Coronary artery (tissue), 2 donors: ENCODE results near the gene CHPF.

Experiments
- DNase-seq: peaks from one replicate; pipeline ENCODE4 v3.0.0-alpha.2; 2017; ENCODE audit warnings: low spot score
- H3K27ac ChIP-seq, 2 donors: fragments of 200-600 bp; sonication (generic); one replicate each; pipeline ENCODE4 v1.5.1; 2016 to 2019
- H3K4me3 ChIP-seq: fragments of 200-600 bp; sonication (generic); 2 replicates; pipeline ENCODE4 v1.5.1; 2016; ENCODE audit warnings: mild to moderate bottlenecking, moderate library complexity
- CTCF ChIP-seq: fragments of 200-600 bp; sonication (generic); IDR thresholded peaks from one replicate; pipeline ENCODE4 v1.5.1; 2019; ENCODE audit warnings: antibody characterized with exemption

The CHPF gene

GRCh38 chr2:219522111-219523030 lies 21.2 kb downstream of the CHPF start:
- DNase-seq = no peak
- Histone ChIP-seq H3K4me3 (peak overlapping the region; percentile 67), H3K27ac (peak overlapping the region; percentile 32 to 44)
- TF ChIP-seq CTCF = no peak

DNA sequence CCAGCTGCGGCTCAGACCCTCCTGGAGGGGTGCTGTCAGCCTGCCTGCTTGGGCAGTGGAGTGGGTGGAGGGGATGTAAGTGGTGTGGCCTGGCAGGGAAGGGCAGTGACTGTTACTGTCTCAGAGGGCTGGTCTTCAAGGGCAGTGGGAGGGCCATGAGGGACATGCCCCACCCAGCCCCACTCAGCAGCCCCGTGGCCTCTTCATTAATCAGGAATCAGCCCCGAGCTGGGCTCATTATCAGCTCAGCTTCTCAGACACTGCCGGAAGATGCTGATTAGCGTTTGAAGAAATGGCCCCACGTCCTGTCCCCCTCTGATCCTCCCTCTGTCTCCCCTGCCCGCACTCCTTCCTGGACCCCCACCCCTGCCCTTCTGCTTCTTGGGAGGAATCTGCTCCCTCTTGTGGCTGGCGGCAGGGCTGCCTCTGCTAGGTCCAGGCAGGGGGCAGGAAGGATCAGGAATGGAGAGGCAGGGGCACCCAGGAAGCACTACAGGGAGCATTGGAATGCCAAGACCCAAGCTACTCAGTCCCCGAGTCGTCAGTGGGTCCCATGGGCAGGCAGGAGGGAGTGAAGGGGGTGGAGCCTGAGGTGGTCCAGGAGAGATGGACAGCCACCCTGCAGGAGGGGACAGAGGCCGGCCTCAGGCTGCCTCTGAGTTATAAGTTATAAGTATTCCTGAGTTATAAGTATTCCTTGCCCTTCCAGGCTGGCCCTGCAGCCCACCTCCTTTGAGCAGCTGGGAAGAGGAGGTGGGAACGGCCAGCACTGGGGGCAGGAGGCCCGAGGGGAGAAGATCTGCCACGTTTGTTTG lies 22.3 kb downstream of the CHPF start:
- DNase-seq = no peak
- peak; percentile 63 for TF ChIP-seq CTCF
- peak overlapping the region; percentile 32 to 44 for H3K27ac ChIP-seq

DNA sequence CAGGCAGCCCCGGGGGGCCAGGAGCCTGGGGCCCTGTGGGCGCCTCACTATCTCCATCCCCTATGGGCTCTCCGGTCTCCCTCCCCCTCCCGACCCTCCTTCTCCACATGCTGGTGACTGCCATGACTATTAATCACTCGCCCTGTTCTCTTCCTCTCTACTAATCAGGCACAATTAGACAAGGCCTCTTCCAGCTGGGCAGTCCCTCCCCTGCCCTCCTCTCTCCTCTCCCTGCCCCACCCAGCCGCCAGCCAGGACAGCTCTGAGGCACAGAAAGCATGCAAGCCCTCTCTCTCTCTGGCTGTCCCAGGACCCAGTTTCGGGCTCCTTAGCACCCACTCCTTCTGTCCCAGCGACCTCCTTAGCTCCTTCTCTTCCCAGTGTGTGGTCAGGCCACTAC lies 23.5 kb downstream of the CHPF start:
- no peak overlapping the region for H3K27ac ChIP-seq
- no peak for TF ChIP-seq CTCF
- no peak for DNase-seq

More for the DNA sequence above, 22.3 kb downstream of the CHPF start:
- H3K4me3 ChIP-seq = no peak overlapping the region

GRCh38 chr2:219519526-219519916 lies 24.1 kb downstream of the CHPF start:
- TF ChIP-seq CTCF = no peak
- H3K4me3 ChIP-seq = no peak overlapping the region
- H3K27ac ChIP-seq = no peak overlapping the region
- no peak for DNase-seq

More for the DNA sequence above, 23.5 kb downstream of the CHPF start:
- no peak overlapping the region for H3K4me3 ChIP-seq

GRCh38 chr2:219517954-219518778 lies 25.4 kb downstream of the CHPF start:
- Histone ChIP-seq H3K4me3 (no peak overlapping the region), H3K27ac (no peak overlapping the region)
- TF ChIP-seq CTCF = no peak
- DNase-seq = no peak

DNA sequence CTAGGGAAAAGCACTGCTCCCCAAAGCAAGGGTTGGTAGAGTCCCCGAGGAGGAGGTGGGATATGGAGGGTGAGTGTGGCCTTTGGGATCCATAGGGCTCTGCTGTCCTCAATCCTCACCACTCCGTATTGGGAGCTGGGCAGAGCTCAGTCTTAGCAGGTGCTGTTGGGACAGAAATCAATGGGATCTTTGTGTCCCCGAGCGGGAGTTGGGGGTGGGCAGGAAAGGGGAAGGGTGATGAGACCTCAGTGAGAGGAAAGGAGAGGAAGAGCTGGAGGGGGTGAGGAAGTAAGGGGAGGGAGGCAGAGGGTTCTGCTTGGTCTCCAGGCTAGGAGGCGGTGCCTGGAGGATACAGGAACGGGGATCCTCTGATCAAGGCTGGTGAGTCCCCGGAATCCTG lies 26.7 kb downstream of the CHPF start:
- no peak overlapping the region for H3K4me3 ChIP-seq
- no peak for TF ChIP-seq CTCF
- DNase-seq = no peak
- H3K27ac ChIP-seq = no peak overlapping the region
